GM21360 (cell line): ENCODE results near the gene EIF4G3.
"Not testable (repeated sequence)": the region's sequence is repeated elsewhere in the genome, so short reads cannot be mapped to it uniquely, and the experiment has no call there.

Experiments used
- ATAC-seq: cut with Tn5 transposase; IDR thresholded peaks from one replicate; pipeline ENCODE4 v1.9.1; 2021; ENCODE audit warnings: mild to moderate bottlenecking, moderate library complexity; ENCODE audit not compliant: unreplicated experiment

The EIF4G3 gene

GRCh38 chr1:21034725-21035628, 141.7 kb downstream of the EIF4G3 start:
- ATAC-seq, result no peak

GRCh38 chr1:21032741-21033140, 144.0 kb downstream of the EIF4G3 start:
- no peak for ATAC-seq

GRCh38 chr1:21030181-21030580, 146.5 kb downstream of the EIF4G3 start:
- ATAC-seq, result no peak

- no peak for ATAC-seq
These were observed 148.1 kb downstream of the EIF4G3 start for GRCh38 chr1:21028520-21029145.

GRCh38 chr1:21027805-21028204, 148.9 kb downstream of the EIF4G3 start:
- ATAC-seq, result no peak

GRCh38 chr1:21024918-21025317, 151.8 kb downstream of the EIF4G3 start:
- ATAC-seq, result no peak

GRCh38 chr1:21024136-21024896, 152.4 kb downstream of the EIF4G3 start:
- ATAC-seq, result not testable (repeated sequence)

- peak; percentile 90 for ATAC-seq
These were observed 154.2 kb downstream of the EIF4G3 start for GRCh38 chr1:21022279-21023040.

GRCh38 chr1:21021311-21021710, 155.4 kb downstream of the EIF4G3 start:
- no peak for ATAC-seq

GRCh38 chr1:21020151-21020550, 156.5 kb downstream of the EIF4G3 start:
- no peak for ATAC-seq

- no peak for ATAC-seq
These were observed 158.0 kb downstream of the EIF4G3 start for GRCh38 chr1:21018673-21019072.

- no peak for ATAC-seq
These were observed 163.2 kb downstream of the EIF4G3 start for GRCh38 chr1:21013510-21013909.

GRCh38 chr1:21012937-21013336, 163.8 kb downstream of the EIF4G3 start:
- no peak for ATAC-seq

- ATAC-seq, result no peak
These were observed 168.8 kb downstream of the EIF4G3 start for GRCh38 chr1:21007876-21008275.

- no peak for ATAC-seq
These were observed 171.0 kb downstream of the EIF4G3 start for GRCh38 chr1:21005466-21006239.

- ATAC-seq, result no peak
These were observed 173.2 kb downstream of the EIF4G3 start for GRCh38 chr1:21003281-21004045.

GRCh38 chr1:21001042-21001441, 175.7 kb downstream of the EIF4G3 start:
- no peak for ATAC-seq

GRCh38 chr1:21000245-21000594, 176.5 kb downstream of the EIF4G3 start:
- no peak for ATAC-seq

- no peak for ATAC-seq
These were observed 177.0 kb downstream of the EIF4G3 start for GRCh38 chr1:20999525-21000244.
